NCI-H1105 (cell line): ENCODE measurements around the gene SETBP1.
"Not testable (repeated sequence)": the region's sequence is repeated elsewhere in the genome, so short reads cannot be mapped to it uniquely, and the experiment has no call there.

ENCODE experiments used
- DNase-seq: peaks from one replicate; lab custom pipeline; 2025; lab: John Stamatoyannopoulos, UW

The SETBP1 gene

GRCh38 chr18:44791520-44791919, 110.8 kb downstream of the SETBP1 start:
- no peak for DNase-seq

DNA sequence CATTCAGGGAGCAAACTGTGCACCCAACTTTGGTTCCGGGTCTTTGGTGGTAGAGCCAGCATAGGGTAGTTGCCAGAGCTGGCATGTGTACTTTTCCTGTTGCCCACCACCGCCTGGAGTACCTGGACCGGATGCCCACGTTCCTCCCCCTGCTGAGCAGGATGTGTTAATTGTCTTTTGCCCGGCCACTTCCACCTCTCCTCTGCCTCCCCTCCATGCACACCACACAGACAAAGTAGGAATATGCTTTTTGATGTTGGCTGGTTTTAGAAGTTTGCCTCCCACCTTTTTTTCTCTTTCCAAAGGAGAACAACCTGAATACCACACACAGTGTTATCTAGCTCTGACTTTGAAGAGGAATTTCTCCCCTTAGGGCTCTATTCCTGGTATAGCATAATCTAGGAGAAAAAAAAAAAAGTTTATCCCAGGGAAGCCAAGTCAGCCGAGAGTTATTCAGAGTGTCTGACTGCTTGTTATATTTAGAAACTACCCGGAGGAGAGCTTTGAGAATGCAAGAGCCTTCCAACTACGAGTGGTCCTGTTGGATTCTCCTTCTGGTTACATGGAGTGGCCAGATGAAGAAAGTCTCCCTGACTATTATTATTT, 111.9 kb downstream of the SETBP1 start:
- no peak for DNase-seq

- no peak for DNase-seq
Measured at GRCh38 chr18:44793194-44793593, 112.5 kb downstream of the SETBP1 start.

GRCh38 chr18:44793685-44794084, 113.0 kb downstream of the SETBP1 start:
- DNase-seq, result no peak

DNA sequence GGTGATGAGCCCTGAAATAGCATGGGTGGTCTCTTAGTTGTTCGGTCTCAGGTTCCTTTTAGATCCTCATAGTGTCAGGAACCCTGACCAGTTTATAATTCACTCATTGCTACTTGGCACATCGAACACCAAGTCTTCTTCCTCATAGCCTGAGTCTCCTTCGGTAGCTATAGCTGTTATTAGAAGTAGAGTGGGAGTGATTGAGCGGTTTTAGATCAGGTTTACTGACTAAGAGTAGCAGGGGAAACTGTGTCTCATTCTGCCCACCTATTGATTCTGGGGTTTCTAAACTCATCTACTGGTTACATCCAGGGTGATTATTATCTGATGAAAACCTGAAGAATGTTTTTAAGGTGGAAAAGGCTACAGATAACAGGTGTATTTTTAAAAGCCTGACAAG, 114.6 kb downstream of the SETBP1 start:
- no peak for DNase-seq

- no peak for DNase-seq
Measured at GRCh38 chr18:44796429-44797428, 116.0 kb downstream of the SETBP1 start.

GRCh38 chr18:44798433-44799048, 117.9 kb downstream of the SETBP1 start:
- no peak for DNase-seq

DNA sequence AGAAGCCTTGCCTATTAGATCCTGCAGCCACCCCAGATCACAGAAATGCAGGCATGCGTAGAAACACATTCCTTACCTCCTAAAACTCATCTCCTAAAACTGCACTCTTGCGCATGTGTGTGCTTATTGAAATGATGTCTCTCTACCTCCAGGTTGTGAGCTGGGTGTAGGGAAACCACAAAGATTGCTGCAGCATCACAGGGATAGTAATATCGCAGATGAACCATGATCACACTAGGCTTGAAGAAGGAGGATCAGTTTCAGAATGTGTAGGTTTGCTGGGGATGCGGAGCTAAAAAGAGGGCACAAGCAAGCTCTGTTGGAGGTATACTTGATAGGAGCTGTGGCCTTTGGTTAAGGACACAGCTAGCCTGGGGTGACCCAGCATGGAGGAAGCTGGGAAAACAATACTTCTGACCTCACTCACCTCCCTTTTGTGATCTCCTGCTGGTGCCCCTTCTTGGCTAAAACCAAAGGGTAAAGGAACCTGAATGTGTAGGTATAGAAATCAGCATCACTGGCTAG, 118.8 kb downstream of the SETBP1 start:
- no peak for DNase-seq

DNA sequence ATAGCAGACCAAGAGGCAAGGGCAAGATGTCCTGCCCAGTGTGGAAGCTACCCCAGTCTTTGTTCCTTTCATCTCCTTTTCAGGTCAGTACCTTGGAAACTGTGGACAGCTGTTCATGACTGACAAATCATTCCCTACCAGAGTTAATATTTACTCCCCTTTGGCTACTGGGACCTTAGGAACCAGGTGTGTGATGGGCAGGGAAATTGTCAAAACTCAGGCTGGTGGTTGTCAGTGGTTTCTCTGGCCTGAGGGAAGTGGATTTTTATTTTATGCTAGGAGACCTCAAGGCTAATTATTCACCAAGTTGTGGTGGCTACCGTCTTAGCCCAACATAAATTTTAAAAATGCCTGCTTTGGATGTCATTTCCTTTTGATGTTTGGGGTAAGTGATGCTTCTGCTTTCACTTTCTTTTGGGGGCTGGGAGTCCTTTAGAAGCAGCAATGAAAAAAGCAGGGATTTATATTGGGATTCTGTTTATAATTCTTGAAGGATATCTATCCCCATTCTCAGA, 119.3 kb downstream of the SETBP1 start:
- no peak for DNase-seq

- DNase-seq, result not testable (repeated sequence)
Measured at GRCh38 chr18:44800766-44801165, 120.1 kb downstream of the SETBP1 start.

- no peak for DNase-seq
Measured at GRCh38 chr18:44801781-44802180, 121.1 kb downstream of the SETBP1 start.

DNA sequence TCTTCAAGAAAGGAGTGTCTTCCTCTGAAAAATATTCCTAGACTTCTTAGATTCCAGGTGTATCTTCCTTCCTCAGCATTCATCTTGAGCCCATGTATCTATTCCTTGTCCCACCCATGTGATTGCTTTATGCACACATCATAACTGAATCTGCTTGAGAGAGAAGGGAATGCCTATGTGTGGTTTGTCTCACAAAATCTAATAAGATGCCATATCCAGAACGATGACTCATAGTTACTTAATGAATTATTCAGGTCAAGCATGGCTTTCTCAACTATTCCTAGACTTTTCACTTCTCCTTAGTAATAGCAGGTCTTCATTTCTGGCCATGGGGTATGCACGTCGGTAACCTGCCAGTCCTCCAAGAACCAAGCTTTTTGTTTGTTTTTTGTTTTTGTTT, 121.8 kb downstream of the SETBP1 start:
- no peak for DNase-seq

DNA sequence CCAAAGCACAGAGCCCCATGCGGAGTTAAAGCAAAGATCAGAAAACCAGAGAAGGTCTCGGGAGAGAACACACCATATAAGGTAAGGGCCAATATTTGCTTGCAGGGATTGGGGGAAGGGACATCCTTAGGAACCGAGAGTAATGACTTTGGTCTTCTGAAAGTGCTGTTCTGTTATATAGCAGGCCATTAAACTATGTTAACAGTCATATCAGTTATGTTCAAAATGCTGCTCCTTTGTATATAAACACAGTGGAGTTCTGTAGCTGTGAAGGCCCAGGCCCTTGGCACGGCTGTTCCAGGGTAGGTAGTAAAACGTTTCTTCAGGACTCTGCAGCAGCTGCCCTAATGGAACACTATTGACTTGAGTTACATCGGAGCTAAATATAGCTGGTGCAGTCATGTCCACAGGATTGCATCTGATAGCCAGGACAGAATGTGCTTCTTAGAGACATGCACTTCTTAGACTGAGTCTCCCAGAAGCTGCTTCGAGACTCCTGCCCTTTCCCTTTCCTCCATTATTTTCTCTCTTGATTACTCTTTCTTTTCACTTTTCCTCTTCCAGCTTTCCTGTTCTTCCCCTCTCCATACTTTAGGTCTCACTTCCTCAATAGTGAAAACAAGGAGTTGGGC, 122.4 kb downstream of the SETBP1 start:
- no peak for DNase-seq

DNA sequence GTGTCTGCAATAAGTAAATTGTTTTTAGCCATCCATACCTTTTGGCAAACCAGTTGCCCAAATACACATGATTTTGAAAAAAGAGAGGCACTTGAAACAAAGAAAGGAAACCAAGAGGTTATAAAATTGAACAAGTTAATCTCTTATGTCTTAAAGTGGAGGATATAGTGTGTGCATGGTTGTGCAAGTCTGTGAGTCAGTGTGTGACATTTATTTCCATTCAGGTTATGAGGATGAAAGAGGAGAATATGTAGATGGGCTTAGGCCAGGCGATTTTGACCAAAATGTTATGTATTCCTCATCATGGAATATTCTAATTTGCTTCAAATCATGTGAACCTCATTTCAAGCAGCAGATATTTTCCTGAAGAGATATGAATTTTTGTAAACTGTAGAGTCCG, 123.3 kb downstream of the SETBP1 start:
- DNase-seq, result no peak

DNA sequence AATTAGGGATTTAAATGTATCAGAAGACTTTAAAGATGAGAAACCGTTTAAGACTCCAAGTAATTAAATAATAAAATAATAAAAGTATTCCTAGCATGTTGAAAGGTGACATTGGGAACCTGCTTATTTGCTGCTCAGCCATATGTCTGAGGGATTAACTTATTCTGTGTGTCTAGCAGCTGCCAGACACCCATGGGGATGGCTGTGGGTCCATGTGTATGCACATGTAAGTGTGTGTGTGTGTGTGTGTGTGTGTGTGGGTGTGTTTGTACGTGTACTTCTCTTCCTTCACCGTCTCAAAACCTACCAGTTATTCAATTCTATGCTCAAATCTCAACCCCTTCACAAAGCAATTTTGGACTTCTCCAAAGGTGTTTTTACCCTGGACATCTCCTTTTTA, 124.5 kb downstream of the SETBP1 start:
- DNase-seq, result no peak

DNA sequence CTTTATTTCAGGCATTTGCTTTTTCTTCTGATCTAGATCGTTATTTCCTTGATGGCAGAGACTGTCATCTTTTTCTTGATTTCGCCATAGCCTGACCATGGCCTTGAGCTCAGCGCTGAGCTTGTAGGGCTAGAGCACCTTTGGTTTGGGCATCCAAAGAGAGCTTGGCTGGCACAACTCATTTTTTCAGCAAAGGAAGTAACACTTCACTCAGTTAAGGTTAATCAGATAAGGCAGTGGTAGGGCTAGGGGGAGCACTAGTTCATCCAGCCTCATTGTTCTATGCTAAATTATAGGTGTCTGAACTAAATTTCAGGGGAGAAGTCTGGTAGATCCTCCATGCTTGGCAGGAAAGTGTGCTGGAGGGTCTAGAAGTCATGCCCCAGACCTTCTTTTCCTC, 125.0 kb downstream of the SETBP1 start:
- DNase-seq, result no peak

DNA sequence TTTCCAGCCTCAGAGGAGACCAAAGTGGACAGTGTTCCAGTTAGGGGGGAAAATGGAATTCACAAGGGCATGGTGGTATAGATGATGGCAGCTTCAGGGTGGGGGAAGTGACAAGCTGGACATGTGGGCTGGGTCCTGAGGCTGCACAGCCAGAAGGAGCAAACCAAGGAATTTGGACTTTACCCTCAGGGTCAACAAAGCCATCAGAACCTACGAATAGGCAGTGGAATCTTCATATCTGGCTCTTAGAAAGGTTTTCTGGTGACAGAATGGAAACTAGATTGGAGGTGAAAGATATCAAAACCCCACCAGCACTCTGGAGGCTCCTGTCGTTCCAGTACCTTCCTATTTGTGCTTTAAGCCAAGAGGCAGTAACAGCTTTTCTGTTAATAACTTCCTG, 127.1 kb downstream of the SETBP1 start:
- DNase-seq, result no peak

DNA sequence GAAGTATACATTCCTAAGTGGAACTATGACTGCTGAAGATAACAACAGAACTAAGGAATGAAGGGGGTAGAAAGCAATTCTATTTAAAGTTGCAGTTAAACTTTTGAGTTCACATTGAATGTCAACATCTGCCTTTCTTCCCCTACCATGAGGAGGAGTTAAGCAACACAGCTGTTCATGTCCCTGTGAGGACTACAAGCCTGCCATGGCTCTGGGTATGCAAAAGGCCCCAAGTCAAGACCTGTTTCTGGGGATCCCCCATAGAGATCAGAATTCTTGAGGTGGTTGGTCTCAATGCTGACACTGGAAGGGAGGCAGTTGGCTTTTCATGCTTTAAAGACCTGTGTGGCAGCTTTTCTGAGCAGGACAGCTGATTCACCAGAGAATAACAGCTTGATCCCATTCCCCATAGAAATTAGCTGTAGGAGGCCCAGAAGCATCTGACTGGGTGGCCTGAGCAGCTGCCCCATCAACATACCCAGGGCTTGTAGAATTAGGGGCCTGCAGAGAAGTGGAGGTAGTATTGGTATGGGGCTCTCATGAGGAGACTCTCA, 131.0 kb downstream of the SETBP1 start:
- DNase-seq, result no peak

DNA sequence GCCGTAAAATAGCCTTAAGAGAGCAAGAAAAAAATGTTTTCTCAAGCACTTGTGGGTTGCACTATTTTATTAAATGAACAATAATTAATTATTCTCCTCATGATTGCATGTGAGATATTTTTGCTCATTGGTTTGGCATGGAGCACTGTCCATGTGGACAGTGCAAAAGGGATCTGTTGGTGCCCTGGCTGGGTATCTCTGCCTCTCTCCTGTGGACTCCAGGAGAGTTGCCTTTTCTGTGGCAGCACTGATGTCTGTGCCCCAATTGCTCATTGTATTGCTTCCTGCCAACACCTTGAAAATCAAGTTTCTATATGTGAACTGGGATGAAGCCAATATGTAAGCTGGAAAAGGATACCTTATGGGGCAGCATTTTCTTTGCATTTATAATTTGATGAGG, 131.7 kb downstream of the SETBP1 start:
- DNase-seq, result no peak

DNA sequence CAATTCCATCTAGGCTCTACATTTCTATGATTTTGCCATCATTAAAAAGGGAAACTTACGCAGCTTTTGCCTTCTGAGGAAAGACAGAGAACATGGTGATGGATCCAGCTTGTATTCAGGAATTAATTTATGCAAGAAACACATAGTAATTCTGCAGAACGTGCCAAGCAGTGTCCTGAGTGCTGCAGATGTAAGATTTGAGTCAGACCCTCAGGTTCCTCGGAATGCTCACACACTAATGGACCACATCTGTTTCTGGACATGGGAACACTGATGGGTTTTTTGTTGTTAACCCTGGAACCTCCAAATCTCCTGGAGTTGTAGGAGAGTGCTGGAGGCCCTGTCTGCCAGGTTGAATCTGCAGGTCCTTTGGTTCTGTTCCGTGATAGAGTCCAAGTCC, 132.9 kb downstream of the SETBP1 start:
- DNase-seq, result no peak

DNA sequence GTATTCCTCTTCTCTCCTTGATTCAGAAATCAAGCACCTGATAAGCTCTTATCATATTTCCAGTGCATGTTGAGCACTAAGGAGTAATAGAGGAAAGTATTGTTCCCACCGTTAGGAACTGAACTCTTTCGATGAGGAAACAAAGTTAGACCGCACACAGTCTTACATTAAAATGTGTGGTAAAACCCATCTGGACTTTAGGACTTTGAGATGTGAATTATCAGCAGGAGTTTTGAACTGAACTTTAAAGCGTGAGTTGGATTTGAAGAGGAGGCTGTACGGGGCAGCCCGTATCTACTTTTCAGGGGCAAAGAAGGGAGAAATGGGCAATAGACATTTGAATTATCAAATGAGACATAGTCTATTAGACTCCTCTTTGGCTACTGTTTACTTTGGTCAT, 134.4 kb downstream of the SETBP1 start:
- no peak for DNase-seq

DNA sequence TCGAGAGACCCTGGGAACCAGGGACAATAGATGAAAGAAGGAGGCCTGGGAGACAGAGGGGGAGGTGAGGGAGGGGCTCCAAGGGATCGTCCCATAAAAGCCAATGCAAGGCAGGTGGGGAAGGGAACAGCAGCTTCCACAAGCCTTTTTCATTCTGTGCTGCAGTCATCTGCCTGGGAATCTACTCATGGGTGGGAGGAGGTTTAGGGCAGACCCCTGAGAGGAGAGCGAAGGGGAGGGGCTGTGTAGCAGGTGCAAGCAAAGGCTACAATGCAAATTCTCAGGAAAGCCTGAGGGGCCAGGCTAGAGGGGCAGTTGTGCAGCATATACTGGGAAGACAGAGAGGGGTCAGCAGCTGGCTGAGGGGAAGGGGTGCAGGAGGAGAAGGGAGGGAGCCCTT, 135.4 kb downstream of the SETBP1 start:
- no peak for DNase-seq
